H9 (cell line): ENCODE measurements around the gene TMEM187. TPM values are rescaled to one million over a fixed set of nuclear protein-coding genes. Genes with fewer than 3 reads are reported as not detected.

Experiments
- DNase-seq: peaks from one replicate; pipeline ENCODE4 v3.0.0-alpha.2; 2017
- H2AFZ ChIP-seq: one replicate; pipeline ENCODE4 v1.6.1; 2013; ENCODE audit warnings: mild to moderate bottlenecking, low read length, control low read depth, moderate library complexity
- H2AK5ac ChIP-seq: 2 replicates; pipeline ENCODE4 v1.6.1; 2013; ENCODE audit warnings: low read length, control low read depth, mixed read lengths; ENCODE audit not compliant: insufficient read length
- H2BK120ac ChIP-seq: one replicate; pipeline ENCODE4 v1.6.1; 2013; ENCODE audit warnings: low read depth, mild to moderate bottlenecking, low read length, control low read depth, inconsistent platforms; ENCODE audit not compliant: poor library complexity, severe bottlenecking
- H2BK12ac ChIP-seq: 2 replicates; pipeline ENCODE4 v1.6.1; 2013; ENCODE audit warnings: low read length, control low read depth, mixed read lengths, low read depth; ENCODE audit not compliant: insufficient read length
- H2BK15ac ChIP-seq: 2 replicates; pipeline ENCODE4 v1.6.1; 2013; ENCODE audit warnings: low read depth, low read length, control low read depth
- H2BK20ac ChIP-seq: one replicate; pipeline ENCODE4 v1.6.1; 2013; ENCODE audit warnings: low read depth, mild to moderate bottlenecking, low read length, control low read depth, inconsistent platforms; ENCODE audit not compliant: poor library complexity, severe bottlenecking
- H2BK5ac ChIP-seq: 2 replicates; pipeline ENCODE4 v1.6.1; 2013; ENCODE audit warnings: low read length, control low read depth, mixed read lengths; ENCODE audit not compliant: insufficient read length
- H3K14ac ChIP-seq: 2 replicates; pipeline ENCODE4 v1.6.1; 2013; ENCODE audit warnings: low read length, control low read depth; ENCODE audit not compliant: insufficient read depth
- H3K18ac ChIP-seq: 2 replicates; pipeline ENCODE4 v1.6.1; 2013; ENCODE audit warnings: low read depth, mild to moderate bottlenecking, mixed read lengths, low read length, control low read depth; ENCODE audit not compliant: insufficient read length
- H3K23ac ChIP-seq: 2 replicates; pipeline ENCODE4 v1.6.1; 2013; ENCODE audit warnings: low read length, control low read depth, mixed read lengths, low read depth; ENCODE audit not compliant: insufficient read length
- H3K23me2 ChIP-seq: 2 replicates; pipeline ENCODE4 v1.6.1; 2013; ENCODE audit warnings: low read depth, mild to moderate bottlenecking, mixed read lengths, low read length, control low read depth; ENCODE audit not compliant: insufficient read length, poor library complexity, severe bottlenecking
- H3K27ac ChIP-seq: 2 replicates; pipeline ENCODE4 v1.5.1; 2013; ENCODE audit warnings: low read length, control low read depth, mixed read lengths, low read depth; ENCODE audit not compliant: insufficient read length
- H3K27me3 ChIP-seq: 2 replicates; pipeline ENCODE4 v1.6.1; 2013; ENCODE audit warnings: low read length, control low read depth, inconsistent platforms; ENCODE audit not compliant: insufficient read depth
- H3K4ac ChIP-seq: 2 replicates; pipeline ENCODE4 v1.6.1; 2013; ENCODE audit warnings: low read depth, mild to moderate bottlenecking, control low read depth, inconsistent platforms, low read length, moderate library complexity
- H3K4me1 ChIP-seq: 2 replicates; pipeline ENCODE4 v1.6.1; 2013; ENCODE audit warnings: low read length, control low read depth, inconsistent platforms; ENCODE audit not compliant: insufficient read depth
- H3K4me2 ChIP-seq: 2 replicates; pipeline ENCODE4 v1.6.1; 2013; ENCODE audit warnings: low read length, control low read depth, mixed read lengths; ENCODE audit not compliant: insufficient read length, insufficient read depth
- H3K56ac ChIP-seq: 2 replicates; pipeline ENCODE4 v1.6.1; 2013; ENCODE audit warnings: low read depth, mild to moderate bottlenecking, mixed read lengths, low read length, control low read depth; ENCODE audit not compliant: insufficient read length
- H3K79me1 ChIP-seq: 2 replicates; pipeline ENCODE4 v1.6.1; 2013; ENCODE audit warnings: low read depth, mild to moderate bottlenecking, moderate library complexity, low read length, control low read depth, inconsistent platforms; ENCODE audit not compliant: insufficient read depth, poor library complexity, severe bottlenecking
- H3K79me2 ChIP-seq: 2 replicates; pipeline ENCODE4 v1.6.1; 2013; ENCODE audit warnings: low read length, control low read depth, inconsistent platforms; ENCODE audit not compliant: insufficient read depth
- H3K9ac ChIP-seq: 2 replicates; pipeline ENCODE4 v1.6.1; 2013; ENCODE audit warnings: low read length, control low read depth, mixed read lengths; ENCODE audit not compliant: insufficient read length; ENCODE audit errors: extremely low read depth
- H3K9me3 ChIP-seq: one replicate; pipeline ENCODE4 v1.6.1; 2013; ENCODE audit warnings: low read depth, low read length, inconsistent platforms; ENCODE audit not compliant: control insufficient read depth
- H3T11ph ChIP-seq: one replicate; pipeline ENCODE4 v1.6.1; 2013; ENCODE audit warnings: mild to moderate bottlenecking, low read length, control low read depth, inconsistent platforms
- H4K20me1 ChIP-seq: one replicate; pipeline ENCODE4 v1.6.1; 2013; ENCODE audit not compliant: control insufficient read depth, insufficient read length, insufficient read depth
- H4K5ac ChIP-seq: 2 replicates; pipeline ENCODE4 v1.6.1; 2013; ENCODE audit warnings: low read depth, mild to moderate bottlenecking, mixed read lengths, low read length, control low read depth; ENCODE audit not compliant: insufficient read length
- H4K8ac ChIP-seq: replicated peaks from 2 replicates; pipeline ENCODE4 v1.6.1; 2013; ENCODE audit warnings: low read length, control low read depth, mixed read lengths, low read depth; ENCODE audit not compliant: insufficient read length
- H4K91ac ChIP-seq: 2 replicates; pipeline ENCODE4 v1.6.1; 2013; ENCODE audit warnings: low read depth, mild to moderate bottlenecking, moderate library complexity, mixed read lengths, low read length, control low read depth; ENCODE audit not compliant: insufficient read length
- H3K27ac Mint-ChIP-seq, 3 experiments: 2 replicates in 2 of 3; 3 replicates in 1 of 3; pipeline ENCODE4 v1.8.0; 2020 to 2021; ENCODE audit warnings: mixed read lengths in 3 of 3, mild to moderate bottlenecking in 1 of 3, moderate library complexity in 1 of 3
- H3K27me3 Mint-ChIP-seq: 2 replicates; pipeline ENCODE4 v1.8.0; 2021; ENCODE audit warnings: low read depth, mild to moderate bottlenecking, moderate library complexity, mixed read lengths
- H3K36me3 Mint-ChIP-seq, 3 experiments: 2 replicates in 2 of 3; 3 replicates in 1 of 3; pipeline ENCODE4 v1.8.0; 2020 to 2021; ENCODE audit warnings: low read depth in 3 of 3, mixed read lengths in 3 of 3; ENCODE audit not compliant: insufficient read depth in 1 of 3
- H3K4me1 Mint-ChIP-seq, 2 experiments: 2 replicates each; pipeline ENCODE4 v1.8.0; 2020; ENCODE audit warnings: mixed read lengths in 2 of 2
- H3K4me3 Mint-ChIP-seq, 2 experiments: 2 replicates in 1 of 2; 3 replicates in 1 of 2; pipeline ENCODE4 v1.8.0; 2020 to 2021; ENCODE audit warnings: mild to moderate bottlenecking in 2 of 2, mixed read lengths in 2 of 2, moderate library complexity in 1 of 2
- H3K9me3 Mint-ChIP-seq, 2 experiments: 2 replicates in 1 of 2; 3 replicates in 1 of 2; pipeline ENCODE4 v1.8.0; 2020; ENCODE audit warnings: mild to moderate bottlenecking in 2 of 2, mixed read lengths in 2 of 2, moderate library complexity in 1 of 2
- WGBS: extraction: QIAGEN DNeasy Blood & Tissue Kit; methylation state at CpG from one replicate; pipeline ENCODE4 v1.1.7; 2013; ENCODE audit warnings: missing lambda C conversion rate, low lambda C conversion rate, mixed read lengths; ENCODE audit not compliant: insufficient read length; ENCODE audit errors: extremely low coverage; 5-methylcytosine and 5-hydroxymethylcytosine counted together
- total RNA-seq: library from RNA; stranded (reverse); gene quantifications from 2 replicates; pipeline ENCODE4 v1.2.1, GENCODE V29; 2021
- TF ChIP-seq, protein P1 (sequence below): fragments of 200-600 bp; sonication (generic); conservative IDR thresholded peaks from 3 replicates; pipeline ENCODE4 v1.8.0; 2021; ENCODE audit warnings: antibody characterized with exemption, mild to moderate bottlenecking

Gene TMEM187
- total RNA-seq, 1 experiment from 2014 or later: 2.7 TPM

DNA sequence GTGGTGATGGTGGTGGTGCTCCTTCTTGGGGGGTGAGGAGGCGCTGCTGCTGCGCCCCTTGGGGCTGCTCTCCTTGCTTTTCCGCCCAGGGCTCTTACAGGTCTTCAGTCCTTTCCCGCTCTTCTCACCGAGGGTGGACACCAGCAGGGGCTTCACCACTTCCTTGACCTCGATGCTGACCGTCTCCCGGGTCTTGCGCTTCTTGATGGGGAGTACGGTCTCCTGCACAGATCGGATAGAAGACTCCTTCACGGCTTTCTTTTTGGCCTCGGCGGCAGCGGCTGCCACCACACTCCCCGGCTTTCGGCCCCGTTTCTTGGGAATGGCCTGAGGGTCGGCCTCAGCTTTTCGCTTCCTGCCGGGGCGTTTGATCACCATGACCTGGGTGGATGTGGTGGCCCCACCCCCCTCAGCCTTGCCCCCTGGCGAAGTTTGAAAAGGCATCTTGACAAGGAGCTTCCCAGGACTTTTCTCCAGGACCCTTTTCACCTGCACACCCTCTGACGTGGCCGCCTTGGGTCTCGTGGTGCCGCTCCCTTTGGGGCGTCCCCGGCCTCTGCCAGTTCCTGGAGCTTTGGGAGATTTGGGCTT is 58.3 kb downstream of the TMEM187 start:
- no CpG with 5 or more reads among the region's 29 CpGs for WGBS
- H3K18ac ChIP-seq: no peak overlapping the region
- TF ChIP-seq, protein P1, sequence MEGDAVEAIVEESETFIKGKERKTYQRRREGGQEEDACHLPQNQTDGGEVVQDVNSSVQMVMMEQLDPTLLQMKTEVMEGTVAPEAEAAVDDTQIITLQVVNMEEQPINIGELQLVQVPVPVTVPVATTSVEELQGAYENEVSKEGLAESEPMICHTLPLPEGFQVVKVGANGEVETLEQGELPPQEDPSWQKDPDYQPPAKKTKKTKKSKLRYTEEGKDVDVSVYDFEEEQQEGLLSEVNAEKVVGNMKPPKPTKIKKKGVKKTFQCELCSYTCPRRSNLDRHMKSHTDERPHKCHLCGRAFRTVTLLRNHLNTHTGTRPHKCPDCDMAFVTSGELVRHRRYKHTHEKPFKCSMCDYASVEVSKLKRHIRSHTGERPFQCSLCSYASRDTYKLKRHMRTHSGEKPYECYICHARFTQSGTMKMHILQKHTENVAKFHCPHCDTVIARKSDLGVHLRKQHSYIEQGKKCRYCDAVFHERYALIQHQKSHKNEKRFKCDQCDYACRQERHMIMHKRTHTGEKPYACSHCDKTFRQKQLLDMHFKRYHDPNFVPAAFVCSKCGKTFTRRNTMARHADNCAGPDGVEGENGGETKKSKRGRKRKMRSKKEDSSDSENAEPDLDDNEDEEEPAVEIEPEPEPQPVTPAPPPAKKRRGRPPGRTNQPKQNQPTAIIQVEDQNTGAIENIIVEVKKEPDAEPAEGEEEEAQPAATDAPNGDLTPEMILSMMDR: no peak
- H4K91ac ChIP-seq: no peak overlapping the region
- H2AFZ ChIP-seq: no peak overlapping the region
- Mint-ChIP-seq H3K4me1 (peaks cover 26 to 33% of the 10 kb centered on the region in 2 experiments), H3K9me3 (peaks cover 77 to 86% of the 10 kb centered on the region in 2 experiments), H3K27ac (no peak overlapping the region), H3K4me3 (no peak overlapping the region), H3K27me3 (peaks cover 5% of the 10 kb centered on the region; the same call in 1 of the 2 replicates), H3K36me3 (peaks cover 32 to 61% (median 51%) of the 10 kb centered on the region in 3 experiments)
- no peak overlapping the region for H2AK5ac ChIP-seq
- H3T11ph ChIP-seq: no peak overlapping the region
- no peak overlapping the region for H3K4ac ChIP-seq
- peaks cover 3% of the 10 kb centered on the region for H4K20me1 ChIP-seq
- no peak overlapping the region for H2BK12ac ChIP-seq
- no peak overlapping the region for H3K9ac ChIP-seq
- no peak overlapping the region for H3K4me2 ChIP-seq
- H2BK5ac ChIP-seq: no peak overlapping the region
- no peak overlapping the region for H4K5ac ChIP-seq
- no peak overlapping the region for H3K14ac ChIP-seq
- H3K79me1 ChIP-seq: no peaks in the 10 kb centered on the region
- no peak overlapping the region for H2BK120ac ChIP-seq
- peaks cover 21% of the 10 kb centered on the region for H3K9me3 ChIP-seq
- H2BK20ac ChIP-seq: no peak overlapping the region
- no peak for DNase-seq
- H3K27me3 ChIP-seq: no peaks in the 10 kb centered on the region
- H3K56ac ChIP-seq: no peak overlapping the region
- no peak overlapping the region for H3K23ac ChIP-seq
- no peak overlapping the region for H2BK15ac ChIP-seq
- no peak overlapping the region for H3K27ac ChIP-seq
- H3K79me2 ChIP-seq: no peaks in the 10 kb centered on the region
- no peaks in the 10 kb centered on the region for H3K23me2 ChIP-seq
- no peak overlapping the region for H4K8ac ChIP-seq
- peaks cover 5% of the 10 kb centered on the region; the same call in 1 of the 2 replicates for H3K4me1 ChIP-seq
